ENCODE data around the gene FLNB.

FLNB gene

GRCh38 chr3:58008141-58009025 is at the start of gene FLNB:
FLNB (plus strand) TSS chr3:58008422; CDS start chr3:58008565, 143 bp downstream.
- peak; percentile 80 for TF ChIP-seq CTCF (IDR thresholded peaks at IDR 0.05; ENCODE audit: low read depth, low read length)
- DNase-seq (ENCODE audit: low read depth, low spot score) = peak; percentile 56
- in situ Hi-C loops (cut with HindIII; ENCODE audit: low sequenced_read_pairs) = no loop called here
- peak within 1 kb of the TSS; percentile 99 for H3K4me3 ChIP-seq (ENCODE audit: low read depth, low read length)

GRCh38 chr3:57958642-57959422 is 49.4 kb upstream of the FLNB start:
- no peak overlapping the region for H3K4me3 ChIP-seq (ENCODE audit: low read depth, low read length)
- DNase-seq (ENCODE audit: low read depth, low spot score) = no peak
- no peak for TF ChIP-seq CTCF (IDR thresholded peaks at IDR 0.05; ENCODE audit: low read depth, low read length)
- in situ Hi-C loops (cut with HindIII; ENCODE audit: low sequenced_read_pairs) = no loop called here

- no peak for TF ChIP-seq CTCF (IDR thresholded peaks at IDR 0.05; ENCODE audit: low read depth, low read length)
- no peak overlapping the region for H3K4me3 ChIP-seq (ENCODE audit: low read depth, low read length)
- in situ Hi-C loops (cut with HindIII; ENCODE audit: low sequenced_read_pairs) = no loop called here
- peak; percentile 62 for DNase-seq (ENCODE audit: low read depth, low spot score)
Measured at GRCh38 chr3:57959423-57960173, 48.6 kb upstream of the FLNB start.

GRCh38 chr3:57960174-57960505 is 48.1 kb upstream of the FLNB start:
- in situ Hi-C loops (cut with HindIII; ENCODE audit: low sequenced_read_pairs) = no loop called here
- H3K4me3 ChIP-seq (ENCODE audit: low read depth, low read length) = no peak overlapping the region
- TF ChIP-seq CTCF (IDR thresholded peaks at IDR 0.05; ENCODE audit: low read depth, low read length) = no peak
- DNase-seq (ENCODE audit: low read depth, low spot score) = no peak

- H3K4me3 ChIP-seq (ENCODE audit: low read depth, low read length) = no peak overlapping the region
- in situ Hi-C loops (cut with HindIII; ENCODE audit: low sequenced_read_pairs) = no loop called here
- TF ChIP-seq CTCF (IDR thresholded peaks at IDR 0.05; ENCODE audit: low read depth, low read length) = no peak
- DNase-seq (ENCODE audit: low read depth, low spot score) = no peak
Measured at GRCh38 chr3:57961177-57961827, 46.9 kb upstream of the FLNB start.

Measured in astrocyte of the spinal cord (primary cell).